Tibial artery (tissue), 4 donors: ENCODE measurements around the gene CAMSAP1.
A peak's percentile ranks its signal among the peaks of the same experiment; 100 is the strongest.

ENCODE experiments used
- DNase-seq, 2 donors: peaks; one replicate each; pipeline ENCODE4 v3.0.0-alpha.2; 2019
- H3K27ac ChIP-seq, 2 donors: fragments of 200-600 bp; sonication (generic) in 1 of 2; 1 replicate in 1 of 2; 2 replicates in 1 of 2; pipeline ENCODE4 v1.5.1; 2018 to 2019; ENCODE audit warnings: mild to moderate bottlenecking in 1 of 2
- H3K27me3 ChIP-seq, 2 donors: fragments of 200-600 bp; sonication (generic) in 1 of 2; one replicate each; pipeline versions ENCODE4 v1.5.1 to v1.6.0; 2016 to 2019
- H3K36me3 ChIP-seq, 3 donors: fragments of 200-600 bp; sonication (generic) in 2 of 3; one replicate each; pipeline ENCODE4 v1.5.1; 2016 to 2019; ENCODE audit warnings: mild to moderate bottlenecking in 2 of 3
- H3K4me1 ChIP-seq, 4 donors: fragments of 200-600 bp; sonication (generic) in 2 of 4; 1 replicate in 3 of 4; 2 replicates in 1 of 4; pipeline ENCODE4 v1.5.1; 2016 to 2019
- H3K4me3 ChIP-seq, 2 donors: fragments of 200-600 bp; sonication (generic) in 1 of 2; 1 replicate in 1 of 2; 2 replicates in 1 of 2; pipeline ENCODE4 v1.5.1; 2018 to 2019; ENCODE audit warnings: mild to moderate bottlenecking in 2 of 2
- H3K9me3 ChIP-seq, 3 donors: fragments of 200-600 bp; sonication (generic) in 1 of 3; one replicate each; pipeline ENCODE4 v1.5.1; 2016 to 2019
- CTCF ChIP-seq, 2 experiments: fragments of 200-600 bp in 1 of 2; fragments of 450-650 bp in 1 of 2; IDR thresholded peaks; one replicate each; pipeline ENCODE4 v1.5.1; 2017 to 2019; ENCODE audit warnings: antibody characterized with exemption in 2 of 2, mild to moderate bottlenecking in 1 of 2, moderate library complexity in 1 of 2
- intact Hi-C: fragments of 100-400 bp; cut with DNase I; formaldehyde crosslinking; loops from one replicate; pipeline ENCODE4 v1.15.0; 2023; ENCODE audit warnings: low total_unique reads

The CAMSAP1 gene

GRCh38 chr9:135827866-135828580, 79.3 kb downstream of the CAMSAP1 start:
- peaks cover 21 to 54% (median 45%) of the 10 kb centered on the region in 3 donors for H3K36me3 ChIP-seq
- DNase-seq = no peak
- H3K4me3 ChIP-seq = no peak overlapping the region
- no peaks in the 10 kb centered on the region for H3K4me1 ChIP-seq
- intact Hi-C loops = no loop called here
- H3K27me3 ChIP-seq = no peaks in the 10 kb centered on the region
- H3K9me3 ChIP-seq = peaks cover 0 to 4% (median 4%) of the 10 kb centered on the region in 3 donors
- no peak for TF ChIP-seq CTCF (IDR thresholded peaks at IDR 0.05)
- no peak overlapping the region for H3K27ac ChIP-seq

- TF ChIP-seq CTCF (IDR thresholded peaks at IDR 0.05) = no peak
- Histone ChIP-seq H3K27ac (no peak overlapping the region), H3K4me3 (no peak overlapping the region), H3K27me3 (no peaks in the 10 kb centered on the region), H3K9me3 (peaks cover 0 to 4% (median 4%) of the 10 kb centered on the region in 3 donors), H3K4me1 (no peaks in the 10 kb centered on the region), H3K36me3 (peaks cover 28 to 61% (median 52%) of the 10 kb centered on the region in 3 donors)
- intact Hi-C loops = no loop called here
- DNase-seq = no peak
Observed at GRCh38 chr9:135827301-135827700, 80.0 kb downstream of the CAMSAP1 start.

- H3K4me1 ChIP-seq = no peaks in the 10 kb centered on the region
- H3K36me3 ChIP-seq = peaks cover 39 to 72% (median 63%) of the 10 kb centered on the region in 3 donors
- no peak overlapping the region for H3K27ac ChIP-seq
- no peak for TF ChIP-seq CTCF (IDR thresholded peaks at IDR 0.05)
- no peaks in the 10 kb centered on the region for H3K27me3 ChIP-seq
- no peak for DNase-seq
- peaks cover 0 to 4% (median 4%) of the 10 kb centered on the region in 3 donors for H3K9me3 ChIP-seq
- no peak overlapping the region for H3K4me3 ChIP-seq
- intact Hi-C loops = no loop called here
Observed at GRCh38 chr9:135826188-135826545, 81.2 kb downstream of the CAMSAP1 start.

- TF ChIP-seq CTCF (IDR thresholded peaks at IDR 0.05) = no peak
- H3K4me3 ChIP-seq = no peak overlapping the region
- DNase-seq = no peak
- H3K36me3 ChIP-seq = peaks cover 45 to 78% (median 69%) of the 10 kb centered on the region in 3 donors
- H3K27ac ChIP-seq = no peak overlapping the region
- H3K4me1 ChIP-seq = no peaks in the 10 kb centered on the region
- intact Hi-C loops = no loop called here
- peaks cover 0 to 4% (median 4%) of the 10 kb centered on the region in 3 donors for H3K9me3 ChIP-seq
- H3K27me3 ChIP-seq = no peaks in the 10 kb centered on the region
Observed at GRCh38 chr9:135825435-135826187, 81.7 kb downstream of the CAMSAP1 start.

- DNase-seq = peak in 1 of 2 donors; percentile 59
- H3K9me3 ChIP-seq = no peaks in the 10 kb centered on the region
- no peaks in the 10 kb centered on the region for H3K27me3 ChIP-seq
- H3K4me1 ChIP-seq = no peaks in the 10 kb centered on the region
- no peak overlapping the region for H3K27ac ChIP-seq
- H3K36me3 ChIP-seq = peaks cover 57 to 94% (median 78%) of the 10 kb centered on the region in 3 donors
- TF ChIP-seq CTCF (IDR thresholded peaks at IDR 0.05) = no peak
- H3K4me3 ChIP-seq = no peak overlapping the region
- intact Hi-C loops = no loop called here
Observed at GRCh38 chr9:135823036-135823435, 84.3 kb downstream of the CAMSAP1 start.
